Mucosa of stomach (tissue), 1 donor: Measurements from ENCODE around the gene CRHR1.

ENCODE experiments used
- H3K27me3 ChIP-seq: one replicate; pipeline ENCODE4 v1.7.0; 2013; ENCODE audit warnings: mild to moderate bottlenecking, low read length; ENCODE audit not compliant: control insufficient read depth, insufficient read depth
- H3K36me3 ChIP-seq: one replicate; pipeline ENCODE4 v1.7.0; 2013; ENCODE audit warnings: low read length; ENCODE audit not compliant: control insufficient read depth, insufficient read depth
- H3K4me1 ChIP-seq: one replicate; pipeline ENCODE4 v1.7.0; 2013; ENCODE audit warnings: mild to moderate bottlenecking, low read length; ENCODE audit not compliant: control insufficient read depth, insufficient read depth
- H3K4me3 ChIP-seq: one replicate; pipeline ENCODE4 v1.7.0; 2013; ENCODE audit warnings: low read length
- H3K9ac ChIP-seq: one replicate; pipeline ENCODE4 v1.7.0; 2013; ENCODE audit warnings: mild to moderate bottlenecking, low read length, moderate library complexity
- H3K9me3 ChIP-seq: one replicate; pipeline ENCODE4 v1.7.0; 2013; ENCODE audit warnings: mild to moderate bottlenecking, low read length, moderate library complexity; ENCODE audit not compliant: control insufficient read depth
- donor health status: Pancreatic carcinoma.

CRHR1 gene

GRCh38 chr17:45792995-45793755 lies 9.1 kb downstream of the CRHR1 start:
- Histone ChIP-seq H3K4me3 (no peak overlapping the region), H3K9ac (no peak overlapping the region), H3K36me3 (no peaks in the 10 kb centered on the region), H3K27me3 (peaks cover 46% of the 10 kb centered on the region), H3K9me3 (no peaks in the 10 kb centered on the region), H3K4me1 (no peaks in the 10 kb centered on the region)

DNA sequence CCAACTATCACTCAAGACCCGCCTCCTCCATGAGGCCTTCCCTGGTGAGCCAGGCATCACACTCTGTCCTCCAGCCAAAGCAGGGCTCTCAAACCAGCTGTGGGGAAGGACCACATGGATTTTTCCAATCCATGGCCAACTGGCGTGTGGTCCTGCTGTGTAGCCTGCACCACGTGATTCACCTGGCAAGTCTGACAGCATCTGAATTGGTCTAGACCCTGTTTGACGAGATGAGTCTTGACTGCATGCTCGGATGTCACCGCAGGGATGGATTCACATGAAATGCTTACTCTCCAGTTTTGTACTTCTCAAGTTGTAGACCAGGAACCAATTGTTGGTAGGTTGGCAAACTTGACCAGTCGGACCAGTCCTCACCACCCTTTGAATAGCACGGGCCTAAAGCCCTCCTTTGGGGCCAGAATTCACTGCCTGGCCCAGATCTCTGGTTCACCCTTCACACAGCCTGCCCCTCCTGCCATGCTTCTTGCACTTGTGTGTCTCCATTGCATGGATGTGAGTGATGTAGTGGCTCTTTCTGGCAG lies 9.9 kb downstream of the CRHR1 start:
- H3K4me1 ChIP-seq, result no peaks in the 10 kb centered on the region
- H3K9me3 ChIP-seq, result no peaks in the 10 kb centered on the region
- H3K27me3 ChIP-seq, result peaks cover 41% of the 10 kb centered on the region
- H3K36me3 ChIP-seq, result no peaks in the 10 kb centered on the region
- H3K4me3 ChIP-seq, result no peak overlapping the region
- no peak overlapping the region for H3K9ac ChIP-seq

GRCh38 chr17:45794840-45795239 lies 10.7 kb downstream of the CRHR1 start:
- no peaks in the 10 kb centered on the region for H3K4me1 ChIP-seq
- no peak overlapping the region for H3K4me3 ChIP-seq
- no peaks in the 10 kb centered on the region for H3K9me3 ChIP-seq
- no peaks in the 10 kb centered on the region for H3K36me3 ChIP-seq
- no peak overlapping the region for H3K9ac ChIP-seq
- peaks cover 36% of the 10 kb centered on the region for H3K27me3 ChIP-seq

GRCh38 chr17:45800816-45801215 lies 16.7 kb downstream of the CRHR1 start:
- Histone ChIP-seq H3K27me3 (peaks cover 22% of the 10 kb centered on the region), H3K36me3 (no peaks in the 10 kb centered on the region), H3K4me3 (no peak overlapping the region), H3K9ac (no peak overlapping the region), H3K9me3 (no peaks in the 10 kb centered on the region), H3K4me1 (no peaks in the 10 kb centered on the region)

- Histone ChIP-seq H3K36me3 (no peaks in the 10 kb centered on the region), H3K4me1 (no peaks in the 10 kb centered on the region), H3K9me3 (no peaks in the 10 kb centered on the region), H3K9ac (no peak overlapping the region), H3K27me3 (peaks cover 22% of the 10 kb centered on the region), H3K4me3 (no peak overlapping the region)
These were observed 17.3 kb downstream of the CRHR1 start for GRCh38 chr17:45801421-45801820.

GRCh38 chr17:45808845-45809244 lies 24.7 kb downstream of the CRHR1 start:
- Histone ChIP-seq H3K4me1 (no peaks in the 10 kb centered on the region), H3K9ac (no peak overlapping the region), H3K27me3 (peaks cover 14% of the 10 kb centered on the region), H3K4me3 (no peak overlapping the region), H3K9me3 (no peaks in the 10 kb centered on the region), H3K36me3 (no peaks in the 10 kb centered on the region)

- Histone ChIP-seq H3K36me3 (no peaks in the 10 kb centered on the region), H3K9ac (no peak overlapping the region), H3K9me3 (no peaks in the 10 kb centered on the region), H3K4me3 (no peak overlapping the region), H3K27me3 (peaks cover 9% of the 10 kb centered on the region), H3K4me1 (no peaks in the 10 kb centered on the region)
These were observed 25.4 kb downstream of the CRHR1 start for GRCh38 chr17:45809499-45809898.

GRCh38 chr17:45812102-45812501 lies 28.0 kb downstream of the CRHR1 start:
- Histone ChIP-seq H3K4me1 (no peaks in the 10 kb centered on the region), H3K36me3 (no peaks in the 10 kb centered on the region), H3K9me3 (no peaks in the 10 kb centered on the region), H3K27me3 (peaks cover 9% of the 10 kb centered on the region), H3K4me3 (no peak overlapping the region), H3K9ac (no peak overlapping the region)

- no peak overlapping the region for H3K4me3 ChIP-seq
- no peak overlapping the region for H3K9ac ChIP-seq
- peaks cover 9% of the 10 kb centered on the region for H3K27me3 ChIP-seq
- H3K36me3 ChIP-seq, result no peaks in the 10 kb centered on the region
- H3K9me3 ChIP-seq, result no peaks in the 10 kb centered on the region
- no peaks in the 10 kb centered on the region for H3K4me1 ChIP-seq
These were observed 29.1 kb downstream of the CRHR1 start for GRCh38 chr17:45813048-45813725.

DNA sequence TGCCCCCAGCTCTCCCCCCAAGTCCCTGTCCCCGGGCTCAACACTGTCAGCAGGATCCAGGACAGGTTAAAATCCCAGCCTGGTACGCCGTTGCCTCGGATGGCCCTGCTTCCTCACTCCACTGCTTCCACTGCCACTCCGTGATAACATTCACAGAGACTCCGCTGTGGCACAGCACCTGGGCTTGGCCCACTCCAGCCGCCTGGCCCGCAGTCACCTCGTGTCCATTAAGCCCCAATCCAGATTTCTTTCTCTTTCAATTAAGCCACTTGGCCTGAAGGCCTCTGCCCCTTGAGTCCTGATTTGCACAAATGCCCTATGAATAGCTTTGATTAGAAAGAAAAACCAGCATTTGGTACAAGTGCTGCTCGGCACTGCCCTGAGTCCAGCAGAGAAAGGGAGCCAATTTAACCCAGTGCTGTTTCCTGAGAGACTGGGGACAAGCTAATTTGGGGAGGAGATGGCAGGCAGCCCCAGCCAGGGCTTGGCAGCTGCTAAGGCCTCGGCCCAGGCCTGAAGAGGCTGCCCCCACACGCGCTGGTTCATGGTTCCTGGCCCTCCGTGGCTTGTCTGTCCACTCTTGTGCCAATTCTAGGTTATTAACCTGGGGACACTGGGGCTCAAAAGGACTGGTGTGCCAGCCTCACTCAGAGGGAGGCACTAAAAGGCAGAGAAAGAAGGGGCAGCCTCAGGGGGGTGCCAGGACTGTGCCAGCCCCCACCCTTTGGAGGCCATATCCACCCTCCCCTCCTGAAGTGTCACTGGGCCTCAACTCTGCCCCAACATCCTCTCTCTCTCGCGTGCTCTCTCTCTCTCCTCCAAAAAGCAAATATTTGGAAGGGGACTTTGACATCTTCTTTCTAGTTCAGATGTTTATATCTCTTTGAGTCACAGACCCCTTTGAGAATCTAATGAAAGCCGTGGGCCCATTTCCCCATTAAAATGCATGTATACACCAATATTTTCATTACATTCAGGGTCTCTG lies 30.8 kb downstream of the CRHR1 start:
- peaks cover 9% of the 10 kb centered on the region for H3K27me3 ChIP-seq
- no peak overlapping the region for H3K9ac ChIP-seq
- H3K9me3 ChIP-seq, result no peaks in the 10 kb centered on the region
- no peak overlapping the region for H3K4me3 ChIP-seq
- no peaks in the 10 kb centered on the region for H3K36me3 ChIP-seq
- H3K4me1 ChIP-seq, result no peaks in the 10 kb centered on the region

GRCh38 chr17:45815752-45816151 lies 31.6 kb downstream of the CRHR1 start:
- Histone ChIP-seq H3K4me3 (no peak overlapping the region), H3K36me3 (no peaks in the 10 kb centered on the region), H3K9me3 (no peaks in the 10 kb centered on the region), H3K9ac (no peak overlapping the region), H3K27me3 (peaks cover 9% of the 10 kb centered on the region), H3K4me1 (no peaks in the 10 kb centered on the region)
